Vagina (tissue), 2 donors: ENCODE data around the gene FGD4. TPM values are rescaled to one million over a fixed set of nuclear protein-coding genes. Genes with fewer than 3 reads are reported as not detected.

Experiments
- DNase-seq, 2 donors: peaks; one replicate each; pipeline ENCODE4 v3.0.0-alpha.2; 2017; ENCODE audit errors: extremely low spot score in 2 of 2
- H3K27ac ChIP-seq: fragments of 200-600 bp; sonication (generic); one replicate; pipeline ENCODE4 v1.5.1; 2019
- H3K27me3 ChIP-seq: fragments of 200-600 bp; sonication (generic); one replicate; pipeline ENCODE4 v1.5.1; 2019
- H3K36me3 ChIP-seq, 2 donors: fragments of 200-600 bp; sonication (generic); one replicate each; pipeline ENCODE4 v1.5.1; 2017 to 2019
- H3K4me1 ChIP-seq: fragments of 200-600 bp; sonication (generic); one replicate; pipeline ENCODE4 v1.5.1; 2019
- H3K4me3 ChIP-seq, 2 donors: fragments of 200-600 bp; sonication (generic); 1 replicate in 1 of 2; 2 replicates in 1 of 2; pipeline ENCODE4 v1.5.1; 2016 to 2019
- H3K9me3 ChIP-seq: fragments of 200-600 bp; sonication (generic); one replicate; pipeline ENCODE4 v1.5.1; 2019
- CTCF ChIP-seq, 3 experiments: fragments of 450-650 bp in 2 of 3; fragments of 200-600 bp in 1 of 3; sonication (generic) in 1 of 3; IDR thresholded peaks; one replicate each; pipeline ENCODE4 v1.5.1; 2017 to 2019; ENCODE audit warnings: antibody characterized with exemption in 3 of 3, mild to moderate bottlenecking in 2 of 3, moderate library complexity in 2 of 3
- POLR2A ChIP-seq, 2 donors: fragments of 450-650 bp; IDR thresholded peaks; one replicate each; pipeline ENCODE4 v1.6.1; 2017; ENCODE audit warnings: antibody characterized with exemption in 2 of 2, mild to moderate bottlenecking in 2 of 2, moderate library complexity in 2 of 2
- POLR2AphosphoS5 ChIP-seq, 2 donors: sonication (generic); formaldehyde crosslinking; IDR thresholded peaks; one replicate each; pipeline ENCODE4 v1.9.0; 2017; ENCODE audit warnings: antibody characterized with exemption in 2 of 2, mild to moderate bottlenecking in 2 of 2, low read depth in 1 of 2; ENCODE audit not compliant: insufficient read depth in 1 of 2
- intact Hi-C: fragments of 100-400 bp; cut with DNase I; formaldehyde crosslinking; loops from one replicate; pipeline ENCODE4 v1.15.1; 2023
- total RNA-seq: library from RNA; depleted of rRNA; stranded (reverse); fragments of >200 nt; gene quantifications from one replicate; pipeline ENCODE4 v1.2.3, GENCODE V29; 2016

Gene FGD4
- total RNA-seq, 1 donor from 2014 or later = 38.3 TPM

GRCh38 chr12:32512910-32513309 lies 113.6 kb downstream of the FGD4 start:
- no peaks in the 10 kb centered on the region for H3K27me3 ChIP-seq
- no peak overlapping the region for H3K4me3 ChIP-seq
- no peak for TF ChIP-seq CTCF (IDR thresholded peaks at IDR 0.05)
- no peak for TF ChIP-seq POLR2A (IDR thresholded peaks at IDR 0.05)
- TF ChIP-seq POLR2AphosphoS5 (IDR thresholded peaks at IDR 0.05; ENCODE audit: insufficient read depth in 1 of 2, low read depth in 1 of 2) = no peak
- no peak overlapping the region for H3K27ac ChIP-seq
- H3K9me3 ChIP-seq = no peaks in the 10 kb centered on the region
- H3K4me1 ChIP-seq = no peaks in the 10 kb centered on the region
- intact Hi-C loops = no loop called here
- no peak for DNase-seq
- H3K36me3 ChIP-seq = no peaks in the 10 kb centered on the region

GRCh38 chr12:32515137-32515873 lies 115.9 kb downstream of the FGD4 start:
- H3K27ac ChIP-seq = no peak overlapping the region
- H3K4me1 ChIP-seq = no peaks in the 10 kb centered on the region
- no peak overlapping the region for H3K4me3 ChIP-seq
- no peaks in the 10 kb centered on the region for H3K9me3 ChIP-seq
- TF ChIP-seq CTCF (IDR thresholded peaks at IDR 0.05) = no peak
- TF ChIP-seq POLR2AphosphoS5 (IDR thresholded peaks at IDR 0.05; ENCODE audit: insufficient read depth in 1 of 2, low read depth in 1 of 2) = no peak
- no peak for TF ChIP-seq POLR2A (IDR thresholded peaks at IDR 0.05)
- H3K27me3 ChIP-seq = no peaks in the 10 kb centered on the region
- no peaks in the 10 kb centered on the region for H3K36me3 ChIP-seq
- DNase-seq = no peak
- intact Hi-C loops = no loop called here

- no peak overlapping the region for H3K4me3 ChIP-seq
- TF ChIP-seq POLR2A (IDR thresholded peaks at IDR 0.05) (no peak), POLR2AphosphoS5 (IDR thresholded peaks at IDR 0.05; ENCODE audit: insufficient read depth in 1 of 2, low read depth in 1 of 2) (no peak), CTCF (IDR thresholded peaks at IDR 0.05) (no peak)
- no peaks in the 10 kb centered on the region for H3K36me3 ChIP-seq
- no peak for DNase-seq
- H3K9me3 ChIP-seq = no peaks in the 10 kb centered on the region
- H3K27me3 ChIP-seq = no peaks in the 10 kb centered on the region
- H3K27ac ChIP-seq = no peak overlapping the region
- intact Hi-C loops = no loop called here
- no peaks in the 10 kb centered on the region for H3K4me1 ChIP-seq
Measured at GRCh38 chr12:32516230-32516629, 116.9 kb downstream of the FGD4 start.

- H3K4me1 ChIP-seq = peaks cover 11% of the 10 kb centered on the region
Measured at GRCh38 chr12:32517966-32518365, 118.6 kb downstream of the FGD4 start.

More at GRCh38 chr12:32517966-32518365, 118.6 kb downstream of the FGD4 start:
- no peak for DNase-seq
- no peaks in the 10 kb centered on the region for H3K36me3 ChIP-seq
- no peaks in the 10 kb centered on the region for H3K9me3 ChIP-seq
- no peak overlapping the region for H3K27ac ChIP-seq
- no peak overlapping the region for H3K4me3 ChIP-seq
- intact Hi-C loops = no loop called here
- H3K27me3 ChIP-seq = no peaks in the 10 kb centered on the region
- TF ChIP-seq CTCF (IDR thresholded peaks at IDR 0.05) (no peak), POLR2AphosphoS5 (IDR thresholded peaks at IDR 0.05; ENCODE audit: insufficient read depth in 1 of 2, low read depth in 1 of 2) (no peak), POLR2A (IDR thresholded peaks at IDR 0.05) (no peak)
